Upper lobe of left lung (tissue), 4 donors: ENCODE data around the gene DOK5.

Experiments used
- EP300 ChIP-seq, 4 donors: sonication (generic); formaldehyde crosslinking; IDR thresholded peaks; one replicate each; pipeline ENCODE4 v1.5.1; 2017; ENCODE audit warnings: antibody characterized with exemption in 4 of 4, control low read depth in 2 of 4
- POLR2A ChIP-seq, 4 donors: fragments of 450-650 bp; IDR thresholded peaks; one replicate each; pipeline ENCODE4 v1.5.1; 2016 to 2017; ENCODE audit warnings: antibody characterized with exemption in 4 of 4, mild to moderate bottlenecking in 2 of 4
- POLR2AphosphoS5 ChIP-seq, 2 donors: sonication (generic); formaldehyde crosslinking; IDR thresholded peaks; one replicate each; pipeline ENCODE4 v1.5.1; 2017; ENCODE audit warnings: antibody characterized with exemption in 2 of 2
- TF ChIP-seq, protein P1 (sequence below), 6 experiments: fragments of 450-650 bp in 4 of 6; fragments of 200-600 bp in 2 of 6; sonication (generic) in 2 of 6; IDR thresholded peaks; one replicate each; pipeline ENCODE4 v1.5.1; 2016 to 2019; ENCODE audit warnings: antibody characterized with exemption in 6 of 6

DNA sequence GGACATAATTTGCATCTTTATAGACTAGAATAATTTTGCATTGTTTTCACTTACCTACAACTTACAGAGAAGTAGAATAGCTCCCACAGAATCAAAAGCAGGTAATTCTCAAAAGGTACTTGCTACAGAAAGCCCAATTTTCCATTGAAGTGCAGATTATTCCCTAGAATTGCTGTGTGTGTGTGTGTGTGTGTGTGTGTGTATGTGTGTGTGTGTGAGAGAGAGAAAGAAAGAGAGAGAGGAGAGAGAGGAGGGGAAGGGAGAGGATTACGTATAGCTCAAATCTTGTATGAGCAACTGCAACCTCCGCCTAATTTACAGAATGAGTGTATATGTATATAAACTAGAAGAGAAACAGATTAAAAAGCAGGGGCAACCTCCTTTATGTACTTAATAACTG lies 68.0 kb downstream of the DOK5 start:
- TF ChIP-seq, protein P1, sequence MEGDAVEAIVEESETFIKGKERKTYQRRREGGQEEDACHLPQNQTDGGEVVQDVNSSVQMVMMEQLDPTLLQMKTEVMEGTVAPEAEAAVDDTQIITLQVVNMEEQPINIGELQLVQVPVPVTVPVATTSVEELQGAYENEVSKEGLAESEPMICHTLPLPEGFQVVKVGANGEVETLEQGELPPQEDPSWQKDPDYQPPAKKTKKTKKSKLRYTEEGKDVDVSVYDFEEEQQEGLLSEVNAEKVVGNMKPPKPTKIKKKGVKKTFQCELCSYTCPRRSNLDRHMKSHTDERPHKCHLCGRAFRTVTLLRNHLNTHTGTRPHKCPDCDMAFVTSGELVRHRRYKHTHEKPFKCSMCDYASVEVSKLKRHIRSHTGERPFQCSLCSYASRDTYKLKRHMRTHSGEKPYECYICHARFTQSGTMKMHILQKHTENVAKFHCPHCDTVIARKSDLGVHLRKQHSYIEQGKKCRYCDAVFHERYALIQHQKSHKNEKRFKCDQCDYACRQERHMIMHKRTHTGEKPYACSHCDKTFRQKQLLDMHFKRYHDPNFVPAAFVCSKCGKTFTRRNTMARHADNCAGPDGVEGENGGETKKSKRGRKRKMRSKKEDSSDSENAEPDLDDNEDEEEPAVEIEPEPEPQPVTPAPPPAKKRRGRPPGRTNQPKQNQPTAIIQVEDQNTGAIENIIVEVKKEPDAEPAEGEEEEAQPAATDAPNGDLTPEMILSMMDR (IDR thresholded peaks at IDR 0.05): no peak
- TF ChIP-seq POLR2A (IDR thresholded peaks at IDR 0.05) (no peak), POLR2AphosphoS5 (IDR thresholded peaks at IDR 0.05) (no peak), EP300 (IDR thresholded peaks at IDR 0.05) (no peak)
